Esophagus mucosa (tissue), 1 donor: ENCODE results near the gene SAYSD1. TPM values are rescaled to one million over a fixed set of nuclear protein-coding genes. Genes with fewer than 3 reads are reported as not detected.

ENCODE experiments used
- ATAC-seq: fragments of 200-7000 bp; cut with Tn5 transposase; one replicate; pipeline ENCODE4 v1.9.1; 2020
- total RNA-seq: library from RNA; stranded (reverse); gene quantifications from one replicate; pipeline ENCODE4 v1.2.4, GENCODE V29; 2023
- donor health status: DM: yes; HTN: yes; CAD: no.

SAYSD1 gene
- total RNA-seq, 1 donor from 2014 or later: 8.9 TPM

- ATAC-seq: no peak
Measured at GRCh38 chr6:39078695-39079094, 36.3 kb downstream of the SAYSD1 start.

DNA sequence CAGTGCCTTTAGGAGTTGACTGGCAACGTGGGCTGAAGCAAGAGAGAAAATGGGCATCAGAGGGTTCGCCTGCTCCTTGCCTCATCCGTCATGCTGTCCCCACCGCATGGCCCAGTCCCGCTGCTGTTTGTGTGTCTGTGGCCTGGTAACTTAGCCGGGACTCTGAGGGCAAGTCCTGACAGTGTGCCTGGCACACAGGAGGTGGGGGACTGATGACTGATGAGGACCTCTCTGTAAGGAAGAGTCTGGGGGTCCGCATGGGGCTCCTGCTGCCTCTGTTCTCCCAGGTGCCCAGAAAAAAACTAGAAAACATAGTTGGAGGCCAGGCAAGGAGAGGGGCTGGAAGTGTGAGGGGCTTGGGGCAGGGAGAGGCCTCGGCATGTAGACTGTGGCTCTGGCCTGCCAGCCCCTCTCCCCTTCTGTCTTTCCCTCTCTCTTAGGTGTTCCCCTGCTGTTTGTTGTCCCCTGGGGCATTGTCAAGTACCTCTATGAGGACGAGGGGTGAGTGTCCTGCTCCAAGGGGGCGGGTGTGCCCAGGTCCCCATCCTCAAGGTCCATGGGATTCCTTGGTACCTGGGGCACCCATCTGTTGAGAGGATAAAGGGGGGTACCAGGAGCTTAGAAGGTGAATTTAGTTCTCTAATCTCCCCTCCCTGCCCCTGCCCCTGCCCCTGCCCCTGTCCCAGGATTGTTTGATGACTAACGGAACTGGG, 36.9 kb downstream of the SAYSD1 start:
- ATAC-seq: no peak

DNA sequence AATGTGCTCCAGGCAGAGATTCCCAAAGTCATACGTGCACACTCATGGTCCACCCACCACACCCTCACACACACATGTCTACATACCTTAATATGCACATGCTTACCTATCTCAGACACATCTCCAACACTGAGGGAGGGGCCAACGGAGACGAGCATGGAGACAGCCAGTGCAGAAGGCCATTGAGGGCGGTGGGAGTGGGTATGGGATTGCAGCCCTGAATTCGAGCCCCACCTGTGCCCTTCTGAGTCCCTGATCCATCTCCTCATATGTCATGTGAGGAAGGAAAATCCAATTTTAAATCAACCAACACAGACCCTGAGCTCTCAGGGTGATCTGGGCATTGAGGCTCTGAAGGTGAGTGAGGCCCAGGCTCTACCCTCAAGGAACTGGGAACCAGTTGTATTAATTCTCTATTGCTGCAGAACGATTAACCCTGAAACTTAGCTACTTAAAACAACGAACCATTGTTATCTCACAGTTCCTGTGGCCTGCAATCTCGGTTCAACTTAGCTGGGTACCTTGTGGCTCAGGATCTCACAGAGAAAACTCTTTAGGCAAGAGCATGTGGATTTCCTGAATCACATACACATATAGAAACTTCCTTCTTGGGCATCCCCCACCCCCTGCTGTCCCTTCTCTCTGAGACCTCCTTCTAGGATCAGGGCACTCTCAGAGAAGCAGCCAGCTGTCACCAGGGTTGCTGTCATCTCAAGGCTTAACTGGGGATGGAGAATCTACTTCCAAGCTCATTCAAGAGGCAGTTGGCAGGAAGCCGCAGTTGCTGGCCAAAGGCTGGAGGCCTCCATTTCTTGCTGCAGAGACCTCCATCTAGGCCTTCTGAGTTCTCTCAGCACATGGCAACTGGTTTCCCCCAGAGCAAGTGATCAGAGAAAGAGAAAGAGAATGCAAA, 38.1 kb downstream of the SAYSD1 start:
- no peak for ATAC-seq

GRCh38 chr6:39075807-39076622, 39.0 kb downstream of the SAYSD1 start:
- ATAC-seq: no peak

GRCh38 chr6:39075010-39075686, 39.8 kb downstream of the SAYSD1 start:
- ATAC-seq: no peak

DNA sequence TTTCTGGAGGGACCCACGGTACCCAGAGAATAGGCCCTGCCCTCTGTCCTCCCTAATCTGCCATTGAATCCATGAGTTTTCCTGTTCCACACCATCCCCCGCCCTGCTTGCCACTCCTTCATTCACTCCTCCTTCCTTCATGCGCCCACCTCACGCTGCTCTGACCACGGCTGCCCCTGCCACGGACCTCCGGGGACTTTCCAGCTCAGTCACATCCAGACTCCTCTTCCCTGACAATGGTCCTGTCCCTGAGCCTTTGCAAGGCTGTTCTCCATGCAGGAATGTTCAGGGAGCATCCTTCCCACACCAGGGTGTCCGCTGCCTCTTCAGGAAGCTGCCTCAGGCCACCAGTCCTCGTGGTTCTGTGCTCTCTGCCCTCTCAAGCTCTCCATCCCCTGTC, 40.5 kb downstream of the SAYSD1 start:
- no peak for ATAC-seq

DNA sequence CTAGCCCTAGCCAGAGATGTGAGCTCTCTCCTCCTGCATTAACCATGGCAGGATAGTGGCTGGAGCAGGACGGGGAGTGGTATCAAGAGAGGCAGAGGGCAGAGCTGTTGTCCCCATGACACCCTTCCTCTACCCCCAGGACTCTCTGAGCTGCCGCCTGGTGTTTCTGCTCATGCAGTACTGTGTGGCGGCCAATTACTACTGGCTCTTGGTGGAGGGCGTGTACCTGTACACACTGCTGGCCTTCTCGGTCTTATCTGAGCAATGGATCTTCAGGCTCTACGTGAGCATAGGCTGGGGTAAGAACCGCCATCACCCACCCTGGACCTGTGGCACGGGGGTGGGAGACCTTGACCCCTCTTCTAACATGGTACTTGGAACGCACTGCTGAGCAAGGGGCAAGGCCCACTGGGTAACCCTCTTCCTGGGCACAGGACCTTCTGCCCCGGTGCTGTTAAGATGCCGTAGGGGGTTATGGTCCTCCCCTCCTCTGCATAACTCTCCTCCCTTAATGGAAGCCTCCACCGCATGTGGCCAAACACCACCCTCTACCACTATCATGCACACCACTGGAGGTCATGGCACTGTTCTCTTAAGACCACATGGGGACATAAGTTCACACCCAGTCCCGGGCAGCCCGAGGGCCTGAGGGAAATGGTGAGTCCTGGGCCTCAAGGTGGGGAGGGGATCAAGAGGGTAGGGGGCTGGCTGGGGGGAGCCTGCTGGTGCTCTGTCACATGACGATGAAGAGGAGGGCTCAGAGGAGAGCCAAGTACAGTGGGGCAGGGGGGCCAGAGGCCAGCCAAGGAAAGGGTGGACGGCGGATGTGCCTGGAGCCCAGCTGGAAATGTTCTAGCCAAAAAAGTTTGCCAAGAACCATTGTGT, 41.3 kb downstream of the SAYSD1 start:
- no peak for ATAC-seq

DNA sequence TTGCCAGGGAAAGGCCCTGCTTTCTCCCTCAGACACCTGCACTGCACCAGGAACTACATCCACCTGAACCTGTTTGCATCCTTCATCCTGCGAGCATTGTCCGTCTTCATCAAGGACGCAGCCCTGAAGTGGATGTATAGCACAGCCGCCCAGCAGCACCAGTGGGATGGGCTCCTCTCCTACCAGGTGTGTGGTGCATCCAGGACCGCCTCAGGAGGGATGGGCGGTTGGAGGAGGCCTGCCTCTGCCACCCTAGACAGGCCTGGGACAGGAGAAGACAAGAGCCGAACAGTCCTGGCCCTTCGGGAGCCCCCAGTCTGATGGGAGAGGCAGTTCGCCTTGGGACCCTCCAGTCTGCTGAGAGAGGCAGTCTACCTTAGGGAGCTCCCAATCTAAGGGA, 42.2 kb downstream of the SAYSD1 start:
- ATAC-seq: no peak

GRCh38 chr6:39068391-39068790, 46.6 kb downstream of the SAYSD1 start:
- ATAC-seq: no peak

GRCh38 chr6:39065561-39065960, 49.4 kb downstream of the SAYSD1 start:
- no peak for ATAC-seq

DNA sequence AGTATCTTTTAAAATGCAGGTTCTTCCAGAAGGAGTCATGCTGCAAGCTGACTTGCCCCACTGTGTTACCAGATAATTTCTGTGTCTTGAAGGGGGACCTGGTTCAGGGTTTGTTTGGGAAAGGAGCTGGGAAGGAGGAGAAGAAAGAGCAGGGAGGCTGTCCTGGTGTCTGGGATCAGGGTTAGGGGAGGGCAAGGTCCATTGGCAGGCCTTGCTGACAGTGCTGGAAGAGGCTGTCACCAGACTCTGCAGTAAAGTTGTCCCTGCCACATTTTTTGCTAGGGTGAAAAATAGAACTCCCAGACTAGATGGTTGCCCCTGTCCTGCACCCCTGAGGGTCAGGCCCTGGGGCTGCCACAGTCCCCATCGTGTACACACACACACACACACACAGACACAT, 51.5 kb downstream of the SAYSD1 start:
- no peak for ATAC-seq

- no peak for ATAC-seq
Measured at GRCh38 chr6:39062014-39062740, 52.8 kb downstream of the SAYSD1 start.

DNA sequence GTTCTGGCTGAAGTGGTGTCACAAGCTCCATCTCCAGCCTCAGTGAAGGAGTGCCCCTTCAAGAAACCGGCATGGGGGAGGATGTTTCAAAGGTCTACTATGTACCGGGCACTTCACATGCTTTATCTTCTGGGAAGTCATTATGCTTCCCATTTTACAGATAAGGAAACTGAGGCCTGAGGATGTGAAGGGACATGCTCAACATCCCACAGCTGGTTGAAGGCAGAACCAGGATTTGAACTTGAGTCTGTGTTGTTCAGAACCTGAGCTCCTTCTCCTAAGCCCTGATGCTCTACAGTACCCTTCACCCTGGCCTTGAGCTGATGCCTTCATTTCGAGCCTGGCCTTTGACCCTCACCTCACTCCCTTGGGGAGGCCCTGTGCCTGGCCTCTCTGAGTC, 53.4 kb downstream of the SAYSD1 start:
- no peak for ATAC-seq

- ATAC-seq: no peak
Measured at GRCh38 chr6:39061182-39061581, 53.8 kb downstream of the SAYSD1 start.

- peak; percentile 16 for ATAC-seq
Measured at GRCh38 chr6:39060467-39061160, 54.4 kb downstream of the SAYSD1 start.

- ATAC-seq: no peak
Measured at GRCh38 chr6:39059496-39060310, 55.3 kb downstream of the SAYSD1 start.

GRCh38 chr6:39058471-39059147, 56.4 kb downstream of the SAYSD1 start:
- ATAC-seq: no peak
